GM18868 (cell line): ENCODE data around the gene CELF2.

Source experiments
- ATAC-seq: cut with Tn5 transposase; IDR thresholded peaks from one replicate; pipeline ENCODE4 v1.9.1; 2021; ENCODE audit warnings: mild to moderate bottlenecking, moderate library complexity; ENCODE audit not compliant: unreplicated experiment

The CELF2 gene

GRCh38 chr10:11191678-11192077, 174.0 kb downstream of the CELF2 start:
- no peak for ATAC-seq

- ATAC-seq = no peak
Measured at GRCh38 chr10:11192304-11193000, 174.8 kb downstream of the CELF2 start.

- ATAC-seq = no peak
Measured at GRCh38 chr10:11193001-11193551, 175.4 kb downstream of the CELF2 start.

- ATAC-seq = peak; percentile 33
Measured at GRCh38 chr10:11194859-11195586, 177.4 kb downstream of the CELF2 start.

- ATAC-seq = no peak
Measured at GRCh38 chr10:11195623-11196022, 178.0 kb downstream of the CELF2 start.

- peak; percentile 73 for ATAC-seq
Measured at GRCh38 chr10:11197266-11197712, 179.6 kb downstream of the CELF2 start.

- ATAC-seq = no peak
Measured at GRCh38 chr10:11197878-11198277, 180.2 kb downstream of the CELF2 start.

GRCh38 chr10:11201911-11202310, 184.2 kb downstream of the CELF2 start:
- ATAC-seq = no peak

GRCh38 chr10:11204351-11204942, 186.8 kb downstream of the CELF2 start:
- no peak for ATAC-seq

GRCh38 chr10:11205030-11205772, 187.5 kb downstream of the CELF2 start:
- ATAC-seq = no peak

- no peak for ATAC-seq
Measured at GRCh38 chr10:11206676-11207559, 189.2 kb downstream of the CELF2 start.

- ATAC-seq = no peak
Measured at GRCh38 chr10:11207560-11207844, 189.8 kb downstream of the CELF2 start.

- no peak for ATAC-seq
Measured at GRCh38 chr10:11208243-11208642, 190.6 kb downstream of the CELF2 start.

GRCh38 chr10:11208908-11209829, 191.5 kb downstream of the CELF2 start:
- peak; percentile 76 for ATAC-seq

- ATAC-seq = peak; percentile 43
Measured at GRCh38 chr10:11209830-11210181, 192.1 kb downstream of the CELF2 start.

GRCh38 chr10:11210211-11210922, 192.7 kb downstream of the CELF2 start:
- no peak for ATAC-seq

- ATAC-seq = no peak
Measured at GRCh38 chr10:11212288-11213085, 194.8 kb downstream of the CELF2 start.

- ATAC-seq = no peak
Measured at GRCh38 chr10:11213137-11213536, 195.5 kb downstream of the CELF2 start.
